OCI-LY7 (cell line): Measurements from ENCODE around the gene SRGAP2C. TPM values are rescaled to one million over a fixed set of nuclear protein-coding genes. Genes with fewer than 3 reads are reported as not detected.
"Not testable (repeated sequence)": the region's sequence is repeated elsewhere in the genome, so short reads cannot be mapped to it uniquely, and the experiment has no call there.

Experiments used
- BruUV-seq: library from RNA; stranded (reverse); fragments of 400-500 nt; replicated peaks from 2 replicates; lab custom pipeline; 2021; lab: Mats Ljungman, UMichigan
- CTCF ChIA-PET: fragments of 300-600 bp; sonication (Branson Sonifier 250); formaldehyde crosslinking; loops from one replicate; lab custom pipeline; 2022; ENCODE audit warnings: antibody characterized with exemption; ENCODE audit not compliant: unreplicated experiment; lab: Charles Lee
- POLR2A ChIA-PET: fragments of 300-600 bp; sonication (Branson Sonifier 250); formaldehyde crosslinking; loops from one replicate; lab custom pipeline; 2022; ENCODE audit warnings: antibody characterized with exemption; lab: Charles Lee
- DNase-seq: peaks from one replicate; pipeline ENCODE4 v3.0.0-alpha.2; 2015; ENCODE audit warnings: low spot score
- H2AFZ ChIP-seq: fragments of 200-600 bp; sonication (generic), shearing (Covaris generic); 2 replicates; pipeline ENCODE4 v1.6.1; 2014; ENCODE audit warnings: mild to moderate bottlenecking, antibody characterized with exemption, low read length, moderate library complexity
- H3K27ac ChIP-seq: fragments of 200-600 bp; sonication (generic); 2 replicates; pipeline ENCODE4 v1.5.1; 2014; ENCODE audit warnings: mixed run types, low read depth, mild to moderate bottlenecking, moderate library complexity, low read length, inconsistent platforms; ENCODE audit not compliant: poor library complexity, severe bottlenecking
- H3K36me3 ChIP-seq: fragments of 200-600 bp; sonication (generic); 2 replicates; pipeline ENCODE4 v1.6.1; 2014; ENCODE audit warnings: mild to moderate bottlenecking, antibody characterized with exemption, low read length, moderate library complexity, mixed read lengths; ENCODE audit not compliant: insufficient read depth
- H3K4me1 ChIP-seq: fragments of 200-600 bp; sonication (generic); 2 replicates; pipeline ENCODE4 v1.5.1; 2014; ENCODE audit warnings: mild to moderate bottlenecking, low read length; ENCODE audit not compliant: insufficient read depth, poor library complexity, severe bottlenecking
- H3K4me2 ChIP-seq: fragments of 200-600 bp; sonication (generic); 2 replicates; pipeline ENCODE4 v1.6.1; 2014; ENCODE audit warnings: mild to moderate bottlenecking, low read length
- H3K4me3 ChIP-seq: fragments of 200-600 bp; sonication (generic); 2 replicates; pipeline ENCODE4 v1.5.1; 2014; ENCODE audit warnings: mild to moderate bottlenecking, low read depth, low read length; ENCODE audit not compliant: poor library complexity, severe bottlenecking
- H3K79me2 ChIP-seq: fragments of 200-600 bp; sonication (generic); 2 replicates; pipeline ENCODE4 v1.6.1; 2016; ENCODE audit warnings: low read depth, mild to moderate bottlenecking, low read length, moderate library complexity, mixed read lengths; ENCODE audit not compliant: insufficient read depth
- H3K9me2 ChIP-seq: fragments of 200-600 bp; sonication (generic); 2 replicates; pipeline ENCODE4 v1.6.1; 2016; ENCODE audit warnings: mild to moderate bottlenecking, low read length, mixed read lengths; ENCODE audit not compliant: insufficient read depth
- H3K9me3 ChIP-seq: fragments of 200-600 bp; sonication (generic); 2 replicates; pipeline ENCODE4 v1.6.1; 2014; ENCODE audit warnings: mild to moderate bottlenecking, mixed run types, low read length, mixed read lengths
- H4K20me1 ChIP-seq: fragments of 200-600 bp; sonication (generic); 2 replicates; pipeline ENCODE4 v1.6.1; 2014; ENCODE audit warnings: mild to moderate bottlenecking, antibody characterized with exemption, low read length, moderate library complexity, mixed read lengths; ENCODE audit not compliant: insufficient read depth
- intact Hi-C: fragments of 100-400 bp; cut with micrococcal nuclease; formaldehyde crosslinking; loops from one replicate; pipeline ENCODE4 v1.10.0; 2022; ENCODE audit not compliant: unreplicated experiment
- total RNA-seq, 2 experiments: library from RNA; depleted of rRNA in 1 of 2; stranded (reverse); fragments of >200 nt in 1 of 2; shearing (Covaris generic) in 1 of 2; gene quantifications; 2 replicates each; pipeline ENCODE4 v1.2.3, GENCODE V29; 2014 to 2022

SRGAP2C gene
- total RNA-seq, 2 experiments from 2014 or later = 6.8 to 30.7 TPM

DNA sequence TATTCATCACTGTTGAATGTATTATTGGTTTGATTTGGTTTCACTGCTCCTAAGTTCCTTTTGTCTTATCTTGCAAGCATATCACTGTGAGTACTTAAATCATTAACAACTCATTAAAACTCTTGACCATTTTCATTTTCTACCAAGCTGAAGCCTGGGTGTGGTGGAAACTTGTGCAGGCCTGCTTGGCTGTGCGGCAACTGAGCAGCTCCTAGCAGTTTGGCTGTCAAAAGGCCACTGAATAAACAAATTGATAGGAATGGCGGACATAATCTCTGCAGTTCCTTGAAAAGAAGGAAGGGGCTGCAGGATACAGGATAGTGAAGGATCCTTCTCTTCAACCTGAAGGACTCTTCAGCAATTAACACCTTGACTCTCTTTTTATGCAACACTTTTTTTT is 26.0 kb downstream of the SRGAP2C start:
- H4K20me1 ChIP-seq, H3K9me3 ChIP-seq, H3K36me3 ChIP-seq, H3K27ac ChIP-seq, H3K79me2 ChIP-seq, H3K4me1 ChIP-seq, DNase-seq, POLR2A ChIA-PET, intact Hi-C loops, H3K9me2 ChIP-seq, BruUV-seq, H2AFZ ChIP-seq, H3K4me3 ChIP-seq, H3K4me2 ChIP-seq, CTCF ChIA-PET: not testable (repeated sequence)

GRCh38 chr1:121213491-121213890 is 28.7 kb downstream of the SRGAP2C start:
- H3K27ac ChIP-seq, H4K20me1 ChIP-seq, H3K4me2 ChIP-seq, H3K4me3 ChIP-seq, H3K9me2 ChIP-seq, H3K79me2 ChIP-seq, H3K36me3 ChIP-seq, BruUV-seq, CTCF ChIA-PET, POLR2A ChIA-PET, DNase-seq, H3K4me1 ChIP-seq, intact Hi-C loops, H3K9me3 ChIP-seq, H2AFZ ChIP-seq: not testable (repeated sequence)

GRCh38 chr1:121214544-121215156 is 29.9 kb downstream of the SRGAP2C start:
- H3K9me2 ChIP-seq, H3K36me3 ChIP-seq, H3K4me3 ChIP-seq, POLR2A ChIA-PET, H3K4me2 ChIP-seq, H3K4me1 ChIP-seq, H2AFZ ChIP-seq, H3K79me2 ChIP-seq, intact Hi-C loops, BruUV-seq, H3K9me3 ChIP-seq, H3K27ac ChIP-seq, H4K20me1 ChIP-seq, DNase-seq, CTCF ChIA-PET: not testable (repeated sequence)

DNA sequence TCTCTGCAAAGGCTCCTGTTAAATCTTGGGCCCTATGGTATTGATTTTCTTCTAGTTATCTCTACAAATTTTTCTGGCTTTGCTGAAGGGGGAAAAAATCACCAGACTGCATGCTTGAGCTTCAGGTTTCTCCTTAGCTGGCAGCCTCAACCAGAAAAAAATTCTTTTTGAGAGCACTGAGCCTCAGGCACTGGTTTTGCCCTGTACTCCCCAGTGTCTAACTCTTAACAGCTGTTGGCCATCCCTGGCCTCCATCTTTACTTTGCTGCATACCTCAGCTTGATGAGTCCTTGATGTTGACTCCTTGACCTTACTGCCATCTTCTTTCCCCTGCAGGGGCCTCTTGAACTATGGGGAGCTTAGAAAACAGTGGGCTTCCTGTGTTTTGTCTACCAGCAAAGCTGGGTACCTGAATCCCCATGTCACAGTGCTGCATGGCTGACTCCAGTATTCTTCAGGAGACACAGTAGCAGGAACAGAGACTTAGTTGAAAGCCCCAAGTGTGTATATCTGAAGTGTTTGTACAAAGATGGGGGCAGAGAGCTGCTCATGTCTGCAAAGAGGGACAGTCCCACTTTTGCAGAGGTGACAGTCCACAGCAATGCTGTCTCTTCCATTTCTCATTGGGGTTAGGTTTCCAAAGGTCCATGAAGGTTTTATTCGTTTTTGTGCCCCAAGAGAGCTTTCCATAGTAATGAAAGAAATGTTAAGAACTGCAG is 31.1 kb downstream of the SRGAP2C start:
- DNase-seq, intact Hi-C loops, H3K36me3 ChIP-seq, H3K79me2 ChIP-seq, H4K20me1 ChIP-seq, BruUV-seq, H3K9me2 ChIP-seq, H3K4me2 ChIP-seq, H3K4me1 ChIP-seq, H3K9me3 ChIP-seq, H3K4me3 ChIP-seq, CTCF ChIA-PET, H3K27ac ChIP-seq, H2AFZ ChIP-seq, POLR2A ChIA-PET: not testable (repeated sequence)

DNA sequence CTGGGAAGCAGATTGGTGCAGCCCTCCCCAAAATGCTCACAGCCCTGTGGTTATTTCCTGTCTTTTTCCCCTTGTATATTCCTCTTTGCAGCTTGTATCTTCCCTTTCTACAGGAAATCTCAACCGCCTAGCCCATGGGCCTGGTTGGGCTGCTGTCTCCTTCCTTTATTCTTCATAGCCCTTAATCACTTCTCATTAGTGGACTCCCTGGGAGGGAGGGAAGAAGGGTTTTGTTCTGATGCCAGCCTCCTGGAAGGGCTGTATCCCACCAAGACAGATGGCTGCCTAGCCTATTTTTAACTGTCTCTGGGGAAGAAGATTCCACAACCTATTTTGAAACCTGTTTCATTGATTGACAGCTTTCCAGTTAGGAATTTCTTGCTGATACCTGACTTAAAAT is 31.9 kb downstream of the SRGAP2C start:
- CTCF ChIA-PET, DNase-seq, POLR2A ChIA-PET, H3K4me3 ChIP-seq, H3K4me1 ChIP-seq, H3K9me3 ChIP-seq, H3K36me3 ChIP-seq, intact Hi-C loops, BruUV-seq, H3K27ac ChIP-seq, H2AFZ ChIP-seq, H3K9me2 ChIP-seq, H3K79me2 ChIP-seq, H3K4me2 ChIP-seq, H4K20me1 ChIP-seq: not testable (repeated sequence)

- H3K4me2 ChIP-seq, H3K4me1 ChIP-seq, POLR2A ChIA-PET, intact Hi-C loops, H2AFZ ChIP-seq, H4K20me1 ChIP-seq, H3K9me3 ChIP-seq, H3K9me2 ChIP-seq, H3K36me3 ChIP-seq, CTCF ChIA-PET, H3K27ac ChIP-seq, BruUV-seq, H3K4me3 ChIP-seq, H3K79me2 ChIP-seq: not testable (repeated sequence)
- DNase-seq = peak; percentile 1
These were observed 37.0 kb downstream of the SRGAP2C start for GRCh38 chr1:121221770-121222169.
